GM15510 (cell line): ENCODE data around the gene KIF18B.

Experiments
- POLR2A ChIP-seq: IDR thresholded peaks from 3 replicates; pipeline ENCODE4 v1.6.1; 2011; ENCODE audit warnings: borderline replicate concordance; ENCODE audit not compliant: insufficient read length; ENCODE audit errors: extremely low read depth

The KIF18B gene

DNA sequence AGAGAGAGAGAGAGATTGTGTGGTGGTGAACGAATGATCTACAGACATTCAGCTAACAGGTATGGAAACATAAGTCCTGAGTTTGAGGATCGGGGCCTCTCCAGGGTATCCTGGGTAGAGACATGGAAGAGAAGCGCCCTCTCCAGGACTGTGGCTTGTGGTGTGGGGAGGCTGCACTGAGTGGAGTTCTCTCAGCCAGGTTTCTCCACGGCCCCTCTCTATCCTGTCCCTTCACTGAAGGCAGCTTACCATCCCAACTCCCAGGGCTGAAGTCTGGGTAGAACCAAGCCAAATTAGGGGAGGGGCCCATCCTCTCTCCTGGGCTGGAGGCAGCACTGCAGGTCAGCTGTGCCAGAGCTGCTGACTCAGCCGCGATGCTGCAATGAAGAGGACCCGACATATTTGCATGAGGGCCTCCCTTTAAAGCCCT is 14.4 kb upstream of the KIF18B start:
- no peak for TF ChIP-seq POLR2A

DNA sequence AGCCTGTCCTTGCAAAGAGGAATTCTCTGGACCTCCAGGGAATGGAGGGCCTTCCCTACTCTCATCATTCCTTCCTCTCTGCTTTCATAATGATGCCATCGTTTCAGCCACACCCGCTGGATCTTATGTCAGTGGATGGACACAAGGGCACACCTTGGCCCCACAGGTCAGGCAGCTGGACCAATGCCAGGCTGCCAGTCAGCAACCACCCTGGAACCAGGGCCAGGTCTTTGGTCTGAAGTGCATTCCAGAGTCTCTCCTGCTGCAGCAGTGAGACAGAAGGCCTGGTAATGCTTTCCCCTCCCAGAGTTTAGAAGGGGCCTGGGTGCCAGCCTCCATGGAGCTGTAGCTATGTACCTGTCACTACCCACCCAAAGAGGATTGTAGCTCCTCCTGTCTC is 13.1 kb upstream of the KIF18B start:
- TF ChIP-seq POLR2A, result no peak

DNA sequence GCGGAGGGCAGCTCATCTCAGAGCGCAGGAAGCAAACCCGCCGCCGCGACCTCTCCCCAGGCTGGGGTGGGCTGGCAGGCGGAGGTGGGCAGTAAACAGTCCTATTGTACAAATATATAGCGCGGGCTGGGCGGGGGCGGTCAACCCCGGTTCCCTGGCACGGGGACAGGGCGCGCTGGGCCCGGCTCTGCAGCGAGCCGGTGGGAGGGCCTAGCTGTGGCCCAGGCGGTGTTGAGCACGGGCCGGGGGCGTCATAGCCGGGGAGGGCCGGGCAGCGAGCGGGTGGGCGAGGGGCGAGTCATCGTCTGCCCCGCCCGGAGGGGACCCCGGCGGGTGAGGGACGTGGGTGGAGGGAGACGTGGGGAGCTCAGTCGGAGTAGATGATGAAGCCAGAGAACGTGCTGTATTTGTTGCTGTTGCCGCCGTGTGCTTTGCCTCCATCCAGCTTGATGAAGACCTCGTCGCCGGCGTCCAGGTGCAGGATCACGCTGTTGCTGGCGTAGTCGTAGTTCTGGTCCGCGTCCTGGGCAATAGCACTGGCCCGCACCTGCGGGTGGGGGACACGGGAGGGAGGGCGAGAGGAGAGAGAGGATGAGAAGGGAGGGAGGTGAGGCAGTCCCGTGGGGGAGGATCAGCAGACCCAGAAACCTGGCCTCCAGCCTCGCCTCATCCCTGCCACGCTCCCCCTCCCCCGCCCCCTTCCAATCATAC is 12.4 kb upstream of the KIF18B start:
- TF ChIP-seq POLR2A, result no peak

DNA sequence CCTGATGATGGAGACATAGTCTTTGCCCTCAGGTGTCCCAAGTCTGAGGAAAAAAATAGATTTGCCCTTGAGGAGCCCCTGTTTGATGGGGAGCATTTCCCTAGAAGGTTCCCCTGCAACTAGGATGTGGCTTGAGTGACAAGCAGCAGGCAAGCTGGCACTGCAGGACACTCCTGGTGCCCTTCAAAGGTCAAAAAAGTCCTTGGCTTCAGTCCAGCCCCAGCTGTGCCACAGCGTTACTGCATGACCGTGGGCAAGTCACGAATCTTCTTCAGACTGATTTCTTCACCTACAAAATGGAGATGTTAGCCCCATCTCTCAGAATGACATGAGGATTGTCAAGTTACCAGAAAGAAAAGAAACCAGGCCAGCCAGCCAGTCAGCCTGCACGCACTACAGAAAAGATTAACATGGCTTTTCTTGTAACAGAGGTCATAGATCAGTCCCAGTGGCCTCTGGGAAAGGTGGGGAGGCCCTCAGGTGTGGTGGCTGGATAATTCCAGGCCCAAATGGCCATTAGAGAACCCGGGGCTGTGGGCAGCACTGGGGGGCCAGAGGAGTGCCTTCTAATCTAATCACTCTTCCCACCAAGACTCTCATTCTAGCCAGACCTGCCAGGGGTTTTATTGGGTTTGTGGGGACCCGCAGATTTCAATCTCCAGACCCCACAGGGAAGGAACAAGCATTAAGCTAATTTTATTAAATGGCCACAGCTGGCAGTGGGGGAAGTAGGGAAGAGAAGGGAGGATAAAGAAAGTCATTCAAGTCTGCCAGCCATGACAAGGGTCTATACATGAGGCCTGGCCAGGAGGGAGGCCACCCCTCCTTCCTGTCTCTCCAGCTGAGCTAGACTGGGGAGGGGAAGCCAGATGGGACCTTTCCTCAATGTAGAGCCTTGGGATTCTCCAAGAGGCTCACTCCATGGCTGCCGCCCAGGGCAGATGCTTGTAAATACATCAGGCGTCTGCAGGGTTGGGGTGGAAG is 9.7 kb upstream of the KIF18B start:
- no peak for TF ChIP-seq POLR2A

DNA sequence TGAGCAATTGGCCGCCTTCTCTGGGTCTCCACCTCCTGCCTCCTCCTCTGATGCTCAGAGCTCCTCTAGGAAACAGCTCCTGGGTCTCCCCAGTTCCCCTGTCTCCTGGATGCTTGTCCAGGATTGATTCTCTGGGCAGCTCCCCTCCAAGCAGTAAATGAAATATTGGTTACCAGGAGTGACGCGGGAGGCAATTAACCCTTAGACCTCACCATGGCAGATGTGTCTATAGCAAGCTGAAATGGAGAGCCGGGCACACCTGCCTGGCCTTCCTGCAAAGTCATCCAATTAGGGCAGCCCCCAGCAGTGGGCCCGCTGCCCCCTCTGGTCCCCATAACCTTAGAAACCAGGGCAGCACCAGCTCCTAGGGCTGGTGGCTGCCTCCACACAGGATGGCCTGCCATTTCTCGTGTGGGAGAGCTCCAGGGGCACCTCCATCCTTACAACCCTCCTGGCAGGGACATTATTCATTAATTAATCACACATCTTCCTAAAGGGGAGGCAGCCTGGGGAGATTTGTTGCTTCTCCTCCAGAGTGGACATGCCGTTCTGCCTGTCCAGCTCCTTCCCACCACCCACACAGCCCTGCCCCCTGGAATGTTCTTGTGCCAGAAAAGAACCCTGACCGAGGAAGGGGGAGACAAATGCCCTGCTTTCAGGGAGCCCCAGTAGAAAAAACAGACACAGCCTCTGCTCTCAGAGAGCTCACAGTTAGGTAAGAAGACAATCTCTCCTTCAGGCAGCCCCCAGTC is 8.3 kb upstream of the KIF18B start:
- no peak for TF ChIP-seq POLR2A

DNA sequence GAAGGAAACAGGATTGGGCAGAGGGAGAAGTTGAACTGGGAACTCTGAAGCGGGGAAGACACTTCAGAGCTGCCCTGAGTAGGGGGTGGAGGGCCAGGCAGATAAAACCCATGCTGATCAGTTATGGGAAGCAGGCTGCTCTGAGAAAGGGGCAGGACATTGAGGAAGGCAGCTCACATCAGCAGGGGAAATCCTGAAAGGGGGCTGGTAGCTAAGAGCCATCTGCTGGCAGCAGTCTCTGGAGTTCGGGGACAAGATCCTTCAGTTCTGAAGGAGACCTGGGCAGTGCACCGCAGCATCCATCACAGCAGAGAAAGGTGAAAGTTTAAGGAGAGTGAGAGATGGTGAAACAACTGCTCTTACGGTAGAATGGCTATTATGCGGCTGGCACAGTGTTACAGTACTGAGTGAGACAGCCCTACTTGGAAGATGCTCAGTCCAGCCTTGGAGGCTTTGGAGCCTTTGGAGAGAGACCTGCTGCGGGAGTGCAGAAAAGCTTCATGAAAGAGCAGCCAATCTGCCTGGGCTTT is 5.4 kb upstream of the KIF18B start:
- no peak for TF ChIP-seq POLR2A

DNA sequence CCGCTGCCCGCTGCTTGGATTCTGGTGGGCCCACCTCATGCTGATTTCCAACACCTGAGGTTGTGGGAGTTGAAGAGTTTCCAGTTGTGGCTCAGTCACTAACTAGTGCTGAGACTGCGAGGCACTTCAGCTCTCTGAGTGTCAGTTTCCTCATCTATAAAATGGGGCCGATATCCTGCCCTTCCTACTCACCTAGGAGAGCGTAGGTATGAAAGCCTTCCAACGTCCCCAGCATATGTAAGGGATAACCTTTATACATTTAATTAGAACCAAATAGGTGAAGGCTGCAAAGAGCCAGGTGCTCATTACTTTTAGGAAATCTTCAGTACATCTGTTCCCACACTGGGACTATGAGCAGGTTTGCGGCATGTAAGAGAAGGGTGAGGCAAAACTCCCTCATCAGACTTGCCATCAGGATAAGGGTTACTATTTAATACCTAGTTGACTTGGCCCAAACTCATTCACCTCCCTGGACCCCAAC is 782 bp upstream of the KIF18B start:
- no peak for TF ChIP-seq POLR2A

DNA sequence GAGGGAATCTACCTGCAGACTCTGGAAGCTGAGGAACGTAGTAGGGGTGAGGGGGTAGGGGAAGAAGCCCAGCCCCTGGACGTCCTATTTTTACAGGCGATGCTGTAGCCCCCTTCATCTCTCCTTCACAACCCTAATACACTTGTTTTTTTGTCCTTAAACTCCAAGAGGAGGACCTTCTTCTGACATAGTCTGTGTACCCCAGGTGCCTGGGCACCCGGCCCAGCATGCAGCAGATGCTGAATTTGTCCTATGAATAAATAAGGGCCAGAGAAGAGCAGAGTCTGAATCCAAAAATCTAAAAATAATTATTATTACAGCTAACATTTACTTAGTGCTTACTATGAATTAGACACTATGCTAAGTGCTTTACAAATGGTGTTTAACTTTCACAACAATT is 5.1 kb downstream of the KIF18B start:
- no peak for TF ChIP-seq POLR2A

DNA sequence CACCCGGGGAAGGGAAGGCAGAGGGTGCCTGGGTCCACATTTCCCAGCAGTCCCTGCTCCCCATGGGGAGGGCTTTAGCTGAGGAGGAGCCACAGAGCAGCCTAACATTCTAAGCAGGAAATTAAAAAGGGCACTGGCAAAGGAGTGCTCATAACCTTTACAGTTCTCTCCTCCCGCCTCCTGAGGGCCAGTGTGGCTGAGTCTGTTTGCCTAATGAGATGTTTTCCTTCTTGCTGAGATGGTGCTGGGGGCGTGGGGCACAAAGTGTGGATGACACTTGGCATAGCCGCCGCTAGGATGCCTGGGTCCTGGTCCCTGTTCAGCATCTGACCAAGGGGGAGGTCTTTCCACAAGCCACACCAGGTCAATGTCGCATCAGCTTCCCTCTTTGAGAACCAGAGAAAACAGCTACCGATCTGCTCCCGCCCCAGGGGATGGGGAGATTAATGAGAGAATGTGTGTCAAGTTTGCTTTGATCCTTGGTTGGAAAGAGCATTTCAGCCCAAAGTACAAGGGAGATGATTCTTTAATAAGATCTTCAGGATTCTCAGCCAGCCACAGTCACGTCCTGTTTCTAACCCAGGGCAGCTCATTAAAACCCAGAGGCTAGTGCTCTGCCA is 5.8 kb downstream of the KIF18B start:
- TF ChIP-seq POLR2A, result no peak

DNA sequence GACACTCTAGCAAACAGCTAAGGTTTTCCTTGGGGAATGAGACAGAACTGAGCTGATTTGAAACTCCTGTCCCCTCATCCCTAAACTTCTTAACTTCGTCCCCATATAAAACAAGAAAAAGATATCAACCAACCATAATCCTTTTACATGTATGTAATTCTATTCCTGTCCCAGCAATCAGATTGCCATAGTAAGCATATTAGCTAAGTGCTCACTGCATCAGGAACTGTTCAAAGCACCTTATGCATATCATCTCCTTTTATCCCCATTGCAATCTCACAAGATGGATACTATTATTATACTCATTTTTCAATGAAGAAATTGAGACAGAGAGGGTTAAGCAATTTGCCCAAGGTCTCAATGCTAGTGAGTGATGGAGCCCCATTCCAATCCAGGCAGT is 6.8 kb downstream of the KIF18B start:
- no peak for TF ChIP-seq POLR2A

DNA sequence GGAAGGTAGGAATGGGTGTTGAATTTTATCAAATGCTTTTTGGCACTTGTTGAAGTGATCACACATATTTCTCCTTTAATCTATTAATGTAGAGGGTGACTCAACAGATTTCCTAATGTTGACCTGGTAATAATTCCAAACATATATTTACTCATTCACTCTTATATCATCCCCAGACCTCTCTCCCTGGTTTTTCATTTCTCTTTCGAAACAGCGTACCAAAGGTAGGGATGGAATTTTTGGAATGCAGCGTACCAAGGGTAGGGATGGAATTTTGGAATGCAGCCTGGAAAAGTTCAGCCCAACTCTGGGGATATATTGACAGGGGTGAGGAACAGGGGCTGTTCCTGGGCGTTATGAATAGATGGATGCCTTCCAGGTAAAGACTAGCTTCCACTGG is 7.3 kb downstream of the KIF18B start:
- TF ChIP-seq POLR2A, result no peak

DNA sequence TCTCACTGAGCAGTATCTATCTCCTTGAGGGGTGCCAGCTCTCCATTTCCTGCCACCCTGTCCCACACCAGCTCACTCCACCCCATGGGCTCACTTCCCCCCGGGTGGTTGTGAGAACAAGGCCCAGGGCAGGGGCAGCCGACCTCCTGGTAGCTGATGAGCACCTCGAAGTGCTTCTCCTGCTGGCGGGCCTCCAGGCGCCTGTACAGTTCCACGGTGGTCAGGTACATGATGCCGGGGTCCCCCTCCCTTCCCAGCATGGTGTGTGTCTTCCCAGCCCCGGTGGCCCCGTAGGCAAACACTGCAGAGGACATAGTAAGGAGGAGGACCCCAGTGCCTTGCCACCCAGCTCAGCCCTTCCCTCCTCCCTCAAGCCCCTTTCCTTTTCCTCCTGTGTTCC is 12.5 kb downstream of the KIF18B start:
- no peak for TF ChIP-seq POLR2A

DNA sequence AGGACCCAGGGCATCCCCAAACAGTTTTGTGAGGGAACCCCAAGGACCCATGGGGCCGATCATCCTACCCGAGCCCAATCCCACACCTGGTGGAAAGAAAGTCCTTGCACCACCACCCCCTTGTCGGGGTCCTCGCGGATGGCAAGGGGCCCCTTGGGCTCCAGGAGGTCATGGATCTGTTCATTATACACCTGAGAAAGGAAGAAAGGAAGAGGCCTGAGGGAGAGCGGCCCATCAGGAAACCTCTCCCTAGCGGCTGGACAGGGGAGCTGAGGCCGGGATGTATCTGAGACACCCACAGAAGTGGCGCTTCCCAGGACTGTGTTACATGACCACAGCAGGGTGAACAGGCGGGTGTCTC is 12.8 kb downstream of the KIF18B start:
- TF ChIP-seq POLR2A, result no peak
